HG02763 (cell line): Measurements from ENCODE around the gene SCYL1.

Source experiments
- ATAC-seq: cut with Tn5 transposase; IDR thresholded peaks from one replicate; pipeline ENCODE4 v1.9.1; 2021; ENCODE audit warnings: mild to moderate bottlenecking, moderate library complexity; ENCODE audit not compliant: unreplicated experiment

The SCYL1 gene

DNA sequence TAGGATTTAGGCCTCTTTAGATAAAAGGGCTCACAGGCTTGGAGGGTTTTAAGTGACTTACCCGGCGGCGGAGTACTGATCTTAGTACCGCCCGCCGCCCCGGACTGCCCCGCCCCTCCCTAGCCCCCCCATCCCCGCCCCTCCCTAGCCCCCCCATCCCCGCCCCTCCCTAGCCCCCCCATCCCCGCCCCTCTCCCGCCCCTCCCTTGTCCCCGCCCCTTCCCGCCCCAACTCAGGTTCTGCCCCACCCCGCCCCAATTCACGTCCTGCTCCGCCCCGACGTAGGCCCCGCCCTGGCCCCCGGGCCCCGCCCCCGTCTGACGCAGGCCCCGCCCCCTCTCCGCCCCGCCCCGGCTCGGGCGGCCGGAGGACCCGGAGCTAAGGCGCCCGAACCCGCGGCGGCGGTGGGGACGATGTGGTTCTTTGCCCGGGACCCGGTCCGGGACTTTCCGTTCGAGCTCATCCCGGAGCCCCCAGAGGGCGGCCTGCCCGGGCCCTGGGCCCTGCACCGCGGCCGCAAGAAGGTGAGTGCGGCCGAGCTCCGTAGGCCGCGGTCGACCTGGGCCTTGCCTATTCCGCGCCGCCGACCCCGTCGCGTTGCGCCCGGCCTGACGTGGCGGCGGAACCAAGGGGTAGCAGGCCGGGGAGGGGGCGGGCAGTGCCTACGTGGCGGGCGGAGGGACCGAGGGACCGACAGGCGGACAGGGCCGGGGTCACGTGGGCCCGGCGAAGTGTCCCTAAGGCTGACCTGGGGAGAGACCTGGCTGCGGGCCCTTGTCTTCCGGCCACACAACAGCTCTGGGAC lies at the start of gene SCYL1:
Gene SCYL1 (plus strand): TSS at position 343 of the 805 bp plus-strand sequence. CDS start 71 bp downstream, at position 414.
- peak; percentile 69 for ATAC-seq

DNA sequence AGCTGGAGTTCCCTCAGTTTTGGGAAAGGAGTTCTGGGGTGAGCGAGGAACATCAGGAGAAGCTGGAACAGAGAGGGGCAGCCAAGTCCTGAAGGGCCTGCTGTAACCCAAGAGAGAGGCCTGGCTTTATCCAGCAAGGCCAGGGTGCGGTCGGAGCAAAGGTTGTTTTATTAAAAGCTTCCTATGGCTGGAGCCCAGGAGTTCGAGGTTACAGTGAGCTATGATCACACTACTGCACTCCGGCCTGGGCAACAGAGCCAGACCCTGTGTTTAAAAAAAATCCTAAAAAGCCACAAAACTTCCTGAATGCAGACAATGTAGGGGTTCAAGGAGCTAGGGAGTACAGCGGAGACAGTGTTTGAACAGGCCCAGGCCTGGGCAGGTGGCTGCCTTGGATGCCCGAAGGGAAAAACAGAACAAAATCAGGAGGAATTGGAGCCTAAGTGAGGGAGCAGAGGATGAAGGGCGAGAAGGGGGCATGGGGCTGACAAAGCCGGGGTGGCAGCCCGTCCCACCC lies 48.2 kb upstream of the SCYL1 start:
- ATAC-seq, result no peak

- peak; percentile 87 for ATAC-seq
These were observed 47.5 kb upstream of the SCYL1 start for GRCh38 chr11:65477149-65477965.

DNA sequence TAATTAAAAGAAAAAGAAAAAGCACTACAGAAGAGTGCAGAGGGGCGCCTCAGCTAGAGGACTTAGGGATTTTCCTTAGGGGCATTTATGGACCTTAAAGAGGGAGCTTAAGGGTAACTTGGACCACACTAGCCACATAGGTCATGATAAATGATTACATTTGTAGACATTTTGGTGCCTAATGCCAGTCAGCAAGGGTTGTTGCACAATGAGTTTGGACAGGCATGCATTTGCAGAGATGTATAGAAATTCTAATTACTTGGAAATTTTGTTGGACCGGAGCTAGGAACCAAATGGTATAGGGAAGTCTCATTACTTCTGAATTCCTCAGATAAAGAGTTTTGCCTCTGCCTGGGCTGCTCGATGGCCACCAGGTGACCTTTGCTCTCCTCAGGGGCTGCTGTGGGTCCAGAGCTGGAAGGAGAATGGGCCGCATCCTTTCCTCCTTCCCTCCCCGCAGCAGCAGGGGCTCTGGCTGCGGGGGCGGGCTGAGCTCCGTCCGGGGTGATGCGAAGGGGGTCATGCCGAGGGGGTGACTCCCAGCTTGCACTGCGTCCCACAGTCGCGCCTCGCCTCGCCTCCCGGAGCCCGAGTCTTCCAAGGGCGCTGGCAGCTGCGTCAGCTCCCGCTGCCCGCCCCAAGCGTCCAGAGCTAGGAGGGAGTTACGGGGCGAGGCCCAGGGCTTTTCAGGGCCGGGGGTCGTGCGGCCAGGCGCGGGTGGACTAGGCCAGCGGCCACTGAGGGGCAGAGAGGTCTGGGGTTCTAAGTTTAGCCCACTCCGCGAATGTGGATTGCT lies 46.3 kb upstream of the SCYL1 start:
- no peak for ATAC-seq

GRCh38 chr11:65479184-65480145 lies 45.4 kb upstream of the SCYL1 start:
- ATAC-seq, result no peak

GRCh38 chr11:65482306-65482850 lies 42.5 kb upstream of the SCYL1 start:
- no peak for ATAC-seq

DNA sequence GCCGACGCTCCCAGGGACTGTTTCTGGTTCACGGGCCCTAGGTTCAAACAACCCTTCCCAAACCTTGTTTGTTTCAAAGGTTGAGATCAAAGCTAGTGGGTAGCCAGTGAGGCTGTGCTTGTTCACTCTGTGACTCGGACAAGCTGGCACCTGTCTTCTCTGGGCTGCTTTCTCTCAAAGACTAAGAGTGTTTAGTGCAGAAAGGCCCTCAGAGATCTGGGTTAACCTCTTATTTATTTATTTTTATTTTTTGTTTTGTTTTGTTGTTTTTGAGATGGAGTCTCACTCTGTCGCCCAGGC lies 39.0 kb upstream of the SCYL1 start:
- ATAC-seq, result no peak

DNA sequence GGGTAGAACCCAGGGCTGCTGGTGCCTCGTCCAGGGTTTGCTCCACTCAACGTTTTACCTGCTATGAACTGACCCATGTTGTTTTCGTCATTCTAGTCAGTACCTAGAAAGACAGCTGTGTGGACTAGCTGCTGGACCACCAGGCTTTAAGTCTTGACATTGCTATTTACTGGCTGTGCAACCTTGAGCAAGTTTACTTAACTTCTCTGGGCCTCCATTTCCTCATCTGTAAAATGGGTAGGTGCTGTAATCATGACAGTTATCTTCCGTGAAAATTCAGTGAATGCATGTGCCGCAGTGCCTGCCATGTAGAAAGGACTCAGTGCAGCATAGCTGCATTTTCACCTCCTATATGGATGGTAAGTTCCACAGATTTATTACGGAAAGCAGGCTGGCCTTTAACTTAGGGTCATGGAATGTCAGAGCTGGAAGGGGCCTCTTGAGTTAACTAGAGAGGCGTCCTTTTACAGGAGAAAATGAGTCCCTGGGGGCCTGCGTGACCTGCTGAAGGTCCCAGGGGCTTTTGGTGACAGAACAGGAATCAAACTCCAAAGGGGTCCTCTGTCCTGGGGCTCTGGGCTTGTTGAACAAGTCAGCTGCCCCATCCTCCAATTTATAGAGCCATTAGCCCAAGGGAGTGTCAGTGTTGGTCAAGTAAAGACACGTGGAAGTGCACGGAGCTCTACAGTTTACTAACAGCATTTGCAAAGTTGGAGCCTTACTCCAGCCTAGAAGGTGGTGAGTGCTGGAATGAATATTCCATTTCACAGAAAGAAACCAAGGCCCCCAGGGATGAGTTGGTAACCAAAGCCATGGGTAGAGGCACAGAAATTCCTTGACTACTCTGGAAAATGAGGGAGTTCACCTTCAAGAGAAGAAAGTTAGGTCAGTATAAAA lies 38.1 kb upstream of the SCYL1 start:
- no peak for ATAC-seq

DNA sequence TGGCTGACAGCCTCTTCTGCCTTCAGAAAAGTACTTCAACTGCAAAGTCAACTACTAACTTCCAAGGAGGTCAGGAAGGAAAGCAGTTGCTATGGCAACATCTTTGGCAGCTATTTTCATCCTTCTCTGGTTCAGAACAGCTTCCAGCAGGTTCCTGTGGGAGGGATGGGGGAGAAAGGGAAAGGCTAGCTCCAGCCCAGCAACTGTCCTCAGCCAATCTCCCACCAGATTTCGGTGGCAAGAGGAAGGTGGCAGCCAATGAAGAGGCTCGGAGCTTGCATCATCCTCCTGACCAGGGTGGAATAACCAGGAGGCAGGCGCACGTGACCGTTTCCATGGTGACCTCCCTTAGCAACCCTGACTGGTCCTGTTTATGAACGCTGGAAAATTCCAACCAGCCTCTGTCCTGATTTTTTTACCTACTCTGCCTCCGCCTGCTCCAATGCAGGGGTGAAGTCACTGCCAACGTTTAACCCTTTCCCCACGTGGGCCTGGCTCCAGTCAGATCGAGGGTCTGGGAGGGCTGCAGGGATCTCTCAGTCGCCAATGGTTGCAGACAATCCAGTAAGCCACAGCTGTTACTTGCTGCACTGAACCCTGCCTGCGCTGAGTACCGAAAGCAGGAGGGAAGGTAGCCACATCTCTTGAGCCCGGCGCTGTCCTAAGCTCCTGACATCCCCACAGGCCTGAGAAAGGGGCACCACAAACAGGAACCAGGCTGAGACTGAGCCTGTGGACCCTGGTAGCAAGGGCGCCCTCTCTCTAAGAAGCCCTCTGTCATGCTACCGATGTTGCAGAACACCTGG lies 37.2 kb upstream of the SCYL1 start:
- ATAC-seq, result peak; percentile 34

GRCh38 chr11:65488273-65489034 lies 36.4 kb upstream of the SCYL1 start:
- ATAC-seq, result no peak

GRCh38 chr11:65489035-65489705 lies 35.7 kb upstream of the SCYL1 start:
- no peak for ATAC-seq

- no peak for ATAC-seq
These were observed 35.1 kb upstream of the SCYL1 start for GRCh38 chr11:65489706-65490320.

DNA sequence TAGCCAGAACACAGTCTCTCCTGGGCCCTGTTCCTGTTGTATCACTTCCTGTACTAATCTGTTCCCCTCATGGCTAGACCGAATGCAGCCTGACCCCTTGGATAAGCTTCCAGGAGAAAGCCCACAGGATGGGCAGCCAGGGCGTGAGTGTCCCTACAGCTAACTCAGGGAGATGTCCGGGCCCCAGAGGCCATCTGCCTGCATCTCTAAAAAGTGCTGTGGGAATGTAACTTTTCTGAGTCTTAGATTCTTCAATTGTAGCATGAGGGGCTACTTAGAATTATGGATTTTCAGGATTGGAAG lies 33.8 kb upstream of the SCYL1 start:
- no peak for ATAC-seq

DNA sequence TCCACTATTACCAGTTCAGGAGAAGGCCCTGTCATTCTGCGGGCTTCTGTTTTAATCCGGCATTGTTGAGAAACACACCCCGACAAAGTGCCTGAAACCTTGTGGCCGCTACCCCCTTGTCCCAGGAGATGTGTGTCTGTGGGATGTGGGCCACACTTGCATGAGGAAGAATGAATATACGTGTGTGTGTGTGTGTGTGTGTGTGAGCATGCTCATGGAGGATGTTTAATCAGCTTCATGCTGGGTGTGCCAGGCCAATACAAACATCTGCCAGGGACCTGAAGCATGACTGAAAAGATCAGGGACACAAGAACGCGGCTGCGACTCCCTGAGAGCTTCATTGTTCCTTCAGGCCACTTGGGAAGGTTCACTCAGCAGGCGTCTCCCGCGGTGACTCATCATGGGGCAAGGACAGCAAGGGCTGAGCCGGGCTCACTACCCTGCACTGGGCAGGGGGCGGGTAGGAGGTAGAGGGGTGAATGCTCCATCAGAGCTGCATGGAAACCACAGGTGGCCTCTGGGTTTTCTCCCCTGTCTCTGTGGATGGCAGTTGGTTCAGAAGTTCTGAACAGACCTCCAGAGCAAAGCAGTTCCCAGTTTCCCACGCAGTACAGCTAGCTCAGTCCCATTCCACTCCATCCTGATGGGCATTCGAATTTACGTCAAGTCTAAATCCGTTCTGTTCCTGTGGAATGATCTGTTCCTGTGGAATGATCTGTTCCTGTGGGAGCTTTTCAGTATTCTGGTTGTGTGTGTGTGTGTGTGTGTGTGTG lies 33.1 kb upstream of the SCYL1 start:
- ATAC-seq, result no peak

- no peak for ATAC-seq
These were observed 32.6 kb upstream of the SCYL1 start for GRCh38 chr11:65492387-65492636.
